CD4-positive, alpha-beta T cell treated with Interleukin-15 for 1 hour (primary cell): Measurements from ENCODE around the gene CUL3.
"Not testable (repeated sequence)": the region's sequence is repeated elsewhere in the genome, so short reads cannot be mapped to it uniquely, and the experiment has no call there.

Experiments used
- DNase-seq: peaks from one replicate; pipeline ENCODE4 v3.0.0-alpha.2; 2020

Gene CUL3

DNA sequence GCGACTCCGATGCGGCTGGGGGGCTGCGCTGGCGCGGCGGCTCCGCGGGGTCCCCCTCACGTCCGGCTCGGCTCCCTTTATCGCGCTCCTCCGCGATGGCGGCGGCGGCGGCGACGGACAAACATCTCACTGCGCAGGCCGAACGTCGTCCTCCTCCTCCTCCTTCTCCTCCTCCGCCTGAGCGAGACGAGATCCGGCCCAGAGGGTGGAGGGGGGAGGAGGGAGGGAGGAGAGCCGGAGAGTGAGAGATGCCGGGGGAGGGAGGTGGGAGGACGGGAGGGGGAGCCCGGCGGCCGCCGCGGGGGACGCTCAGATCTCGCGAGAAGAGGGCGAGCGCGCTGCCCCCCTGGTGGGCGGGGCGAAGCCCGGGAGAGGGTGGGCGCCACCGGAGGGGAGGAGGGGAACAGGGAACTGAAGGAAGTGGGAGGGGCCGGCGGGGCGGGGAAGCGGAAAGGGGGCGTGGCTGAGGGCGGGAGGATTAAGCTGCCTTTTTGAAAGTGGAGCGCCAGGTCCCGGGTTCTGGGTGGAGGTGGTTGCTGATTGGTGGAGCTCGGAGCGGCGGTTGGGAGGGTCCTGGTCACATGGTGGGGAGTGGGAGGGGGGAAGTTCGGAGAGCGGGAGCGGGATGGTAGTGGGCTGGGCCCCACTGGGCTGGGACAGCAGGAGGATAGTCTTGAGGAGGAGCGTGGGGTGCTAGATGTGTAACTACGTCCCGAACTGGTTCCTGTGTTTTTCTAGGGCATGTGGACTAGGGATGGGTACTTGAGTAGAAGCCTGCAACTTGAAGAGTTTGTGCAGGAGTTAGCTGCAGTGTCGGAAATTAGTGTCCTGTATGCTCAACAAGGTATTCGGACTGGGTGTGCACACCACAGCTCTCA is at the start of gene CUL3:
CUL3 (minus strand) TSS at position 153 of the 878 bp plus-strand sequence. CDS start 354 bp downstream, outside the sequence.
- DNase-seq = peak; percentile 98

DNA sequence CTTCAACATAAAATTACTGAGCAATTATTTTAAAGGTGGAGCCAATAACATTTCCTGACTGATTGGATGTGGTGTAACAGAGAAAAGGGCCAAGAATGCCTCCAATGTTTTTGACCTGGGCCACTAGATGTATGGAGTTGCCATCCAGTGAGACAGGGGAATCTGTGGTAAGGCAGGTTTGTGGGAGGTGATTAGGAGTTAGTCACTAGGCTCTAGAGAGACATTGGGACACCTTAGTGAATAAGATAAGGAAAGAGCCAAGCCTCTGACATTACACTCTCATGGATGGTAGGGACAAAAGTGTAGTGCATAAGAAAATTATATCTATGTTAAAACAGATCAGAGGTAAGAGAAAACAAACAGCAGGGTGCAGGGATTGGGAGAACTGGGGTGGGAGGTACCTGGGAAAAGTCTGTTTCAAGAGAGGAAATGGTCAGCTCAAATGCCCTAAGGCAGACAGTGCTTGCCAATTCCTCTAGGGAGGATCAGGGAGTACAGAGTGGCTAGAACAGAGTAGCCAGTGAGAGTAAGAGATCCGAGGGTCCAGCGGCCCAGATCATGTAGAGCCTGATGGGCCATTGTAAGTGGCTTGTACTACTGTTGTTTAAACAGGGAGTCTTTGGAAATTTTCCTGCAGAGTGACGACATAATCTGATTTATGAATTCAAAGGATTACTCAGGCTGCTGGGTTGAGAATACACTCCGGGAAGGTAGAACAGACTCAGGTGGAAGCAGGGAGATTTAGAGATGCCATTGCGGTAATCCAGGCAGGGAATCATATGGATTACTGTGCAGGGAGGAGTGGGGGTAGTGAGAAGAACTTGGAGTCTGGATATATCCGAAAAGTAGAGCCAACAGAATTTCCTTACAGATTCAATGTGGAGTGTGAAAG is 45.7 kb upstream of the CUL3 start:
- DNase-seq = no peak

DNA sequence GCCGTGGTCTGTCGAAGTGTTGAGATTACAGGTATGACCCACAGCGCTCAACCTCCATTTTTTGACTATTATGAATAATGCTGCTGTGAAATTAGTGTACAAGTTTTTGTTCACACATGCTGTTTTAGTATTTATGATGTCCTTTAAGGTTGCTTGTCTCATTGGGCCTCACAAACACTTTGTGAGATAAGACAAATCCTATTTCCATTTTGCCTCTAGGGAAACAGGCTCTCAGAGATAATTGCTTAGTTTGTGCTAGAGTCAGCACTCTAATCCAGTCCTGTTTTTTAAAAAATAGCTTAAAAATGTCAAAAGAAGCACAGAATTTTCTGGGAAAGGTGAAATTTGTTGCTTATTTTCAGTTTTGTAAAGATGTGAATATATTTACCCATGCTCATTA is 43.3 kb upstream of the CUL3 start:
- no peak for DNase-seq

DNA sequence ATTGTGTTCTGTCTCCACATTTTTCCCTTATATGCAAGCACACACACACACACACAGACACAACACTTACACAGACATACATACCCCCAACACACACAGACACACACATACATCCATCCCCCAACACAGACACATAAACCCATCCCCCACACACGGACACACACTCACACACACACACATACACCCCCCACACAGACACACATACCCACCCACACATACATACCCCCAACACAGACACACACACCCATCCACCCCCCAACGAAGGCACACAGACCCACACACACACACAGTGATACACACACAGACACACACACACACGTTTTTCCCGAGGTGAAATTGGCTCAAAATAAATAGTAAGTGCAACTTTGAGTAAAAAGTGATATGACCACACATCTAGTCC is 41.6 kb upstream of the CUL3 start:
- no peak for DNase-seq

DNA sequence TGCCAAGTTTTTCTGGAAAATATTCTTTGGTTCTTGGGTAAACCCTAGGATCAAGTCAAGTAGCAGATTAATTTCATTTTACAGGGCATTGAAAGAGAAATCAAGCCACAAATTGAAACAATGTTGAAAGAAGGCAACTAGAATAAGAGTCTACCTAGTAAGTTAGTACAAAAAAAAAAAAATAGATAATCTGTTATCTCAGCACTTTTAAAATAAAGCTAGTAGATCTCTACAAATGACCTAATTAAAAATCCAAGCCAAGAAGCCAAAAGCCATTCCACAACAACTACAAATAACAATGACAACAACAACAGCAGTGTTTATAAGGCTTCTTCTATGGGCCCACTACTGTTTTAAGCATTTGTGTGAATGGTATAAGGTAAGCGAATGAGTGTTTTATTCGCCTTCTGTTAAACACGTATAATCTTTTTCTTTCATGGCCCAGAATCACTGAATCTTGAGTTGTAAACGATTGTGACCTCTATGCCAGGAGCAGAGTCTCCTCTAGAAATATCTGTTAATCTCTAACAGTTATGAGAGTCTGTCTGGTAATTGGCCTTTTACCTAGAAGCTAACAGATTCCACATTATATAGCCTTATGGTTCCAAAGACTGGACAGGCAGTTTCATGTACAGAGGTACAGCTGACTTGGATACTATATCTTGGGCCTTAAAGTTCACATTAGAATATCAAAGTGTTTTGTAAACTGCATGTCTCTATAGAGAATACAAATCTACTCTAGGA is 28.6 kb upstream of the CUL3 start:
- DNase-seq = no peak

DNA sequence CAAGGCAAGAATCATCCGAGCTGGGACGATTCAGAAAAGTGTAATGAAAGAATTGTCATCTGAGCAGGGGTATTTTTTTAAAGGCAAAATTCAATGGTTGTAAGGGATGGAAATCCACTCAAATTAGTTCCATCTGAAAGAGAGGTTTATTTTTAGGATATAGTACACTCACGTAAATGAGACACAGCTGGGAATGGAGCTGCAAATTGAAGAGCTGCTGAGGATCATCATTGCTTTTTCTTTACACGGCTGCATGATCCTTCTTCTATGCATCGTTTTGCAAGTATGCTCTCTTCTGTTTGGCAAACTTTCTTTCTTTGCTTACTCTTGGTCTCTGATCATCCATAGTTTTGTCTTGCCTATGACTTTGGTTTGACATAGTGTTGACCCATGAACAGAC is 27.4 kb upstream of the CUL3 start:
- DNase-seq = no peak

DNA sequence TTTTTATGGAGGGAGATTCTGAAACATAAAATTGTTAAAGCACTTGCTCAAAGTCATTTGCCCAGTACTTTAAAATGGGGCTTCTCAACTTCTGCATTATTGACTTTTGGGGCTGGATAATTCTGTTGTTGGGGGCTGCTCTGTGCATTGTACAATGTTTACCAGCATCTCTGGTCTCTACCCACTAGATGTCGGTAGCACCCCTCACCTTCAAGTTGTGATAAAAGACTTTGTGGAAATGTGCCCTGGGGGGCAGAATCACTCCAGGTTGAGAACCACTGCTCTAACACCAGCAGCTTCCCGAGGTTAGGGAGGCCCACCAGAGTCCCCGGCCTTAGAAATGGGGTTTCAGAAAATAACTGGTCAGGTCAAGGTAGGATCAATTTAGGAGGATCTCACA is 26.8 kb upstream of the CUL3 start:
- no peak for DNase-seq

GRCh38 chr2:224608104-224608503 is 22.9 kb upstream of the CUL3 start:
- DNase-seq = no peak

DNA sequence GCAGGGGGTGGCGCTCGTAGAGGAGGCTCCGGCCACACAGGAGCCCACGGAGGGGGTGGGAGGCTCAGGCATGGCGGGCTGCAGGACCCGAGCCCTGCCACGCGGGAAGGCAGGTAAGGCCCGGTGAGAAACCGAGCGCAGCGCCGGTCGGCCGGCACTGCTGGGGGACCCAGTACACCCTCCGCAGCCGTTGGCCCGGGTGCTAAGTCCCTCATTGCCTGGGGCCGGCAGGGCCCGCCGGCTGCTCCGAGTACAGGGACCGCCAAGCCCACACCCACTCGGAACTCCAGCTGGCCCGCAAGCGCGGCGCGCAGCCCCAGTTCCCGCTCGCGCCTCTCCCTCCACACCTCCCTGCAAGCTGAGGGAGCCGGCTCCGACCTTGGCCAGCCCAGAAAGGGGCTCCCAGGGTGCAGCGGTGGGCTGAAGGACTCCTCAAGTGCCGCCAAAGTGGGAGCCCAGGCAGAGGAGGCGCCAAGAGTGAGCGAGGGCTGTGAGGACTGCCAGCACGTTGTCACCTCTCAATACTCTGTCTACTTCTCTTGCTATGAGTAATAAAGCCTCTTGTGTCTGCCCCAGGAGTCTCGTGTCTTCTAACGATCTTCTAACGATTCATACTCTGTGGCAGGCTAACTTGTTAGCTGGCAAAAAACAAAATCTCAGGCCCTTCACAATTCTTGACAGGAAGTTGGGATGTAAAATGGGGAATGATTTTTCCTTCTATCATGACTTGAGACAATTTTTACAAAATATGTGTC is 18.8 kb upstream of the CUL3 start:
- not testable (repeated sequence) for DNase-seq

DNA sequence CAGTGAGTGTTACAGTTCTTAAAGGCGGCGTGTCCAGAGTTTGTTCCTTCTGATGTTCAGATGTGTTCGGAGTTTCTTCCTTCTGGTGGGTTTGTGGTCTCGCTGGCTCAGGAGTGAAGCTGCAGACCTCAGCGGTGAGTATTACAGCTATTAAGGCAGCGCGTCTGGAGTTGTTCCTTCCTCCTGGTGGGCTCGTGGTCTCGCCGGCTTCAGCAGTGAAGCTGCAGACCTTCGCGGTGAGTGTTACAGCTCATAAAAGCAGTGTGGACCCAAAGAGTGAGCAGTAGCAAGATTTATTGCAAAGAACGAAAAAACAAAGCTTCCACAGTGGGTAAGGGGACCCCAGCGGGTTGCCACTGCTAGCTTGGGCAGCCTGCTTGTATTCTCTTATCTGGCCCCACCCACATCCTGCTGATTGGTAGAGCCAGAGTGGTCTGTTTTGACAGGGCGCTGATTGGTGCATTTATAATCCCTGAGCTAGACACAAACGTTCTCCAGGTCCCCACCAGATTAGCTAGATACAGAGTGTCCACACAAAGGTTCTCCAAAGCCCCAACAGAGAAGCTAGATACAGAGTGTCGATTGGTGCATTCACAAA is 17.7 kb upstream of the CUL3 start:
- peak; percentile 28 for DNase-seq

DNA sequence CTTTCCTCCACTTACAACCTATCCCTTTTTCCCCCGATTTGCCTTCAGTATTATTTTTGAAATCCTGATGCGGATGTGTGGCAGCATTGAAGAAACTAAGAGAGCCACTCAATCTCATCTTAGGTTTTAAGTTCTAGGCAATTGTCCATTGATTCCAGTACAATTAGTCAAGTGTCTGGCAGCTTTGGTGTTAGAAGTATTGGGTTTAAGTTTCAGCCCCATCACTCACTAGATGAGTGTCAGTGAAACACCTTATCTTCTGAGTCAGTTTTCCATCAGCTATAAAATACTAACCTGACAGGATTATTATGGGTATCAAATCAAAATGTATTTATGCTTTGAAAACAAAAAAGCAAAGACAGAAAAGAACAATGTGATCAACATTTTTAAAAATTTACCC is 16.8 kb upstream of the CUL3 start:
- no peak for DNase-seq

DNA sequence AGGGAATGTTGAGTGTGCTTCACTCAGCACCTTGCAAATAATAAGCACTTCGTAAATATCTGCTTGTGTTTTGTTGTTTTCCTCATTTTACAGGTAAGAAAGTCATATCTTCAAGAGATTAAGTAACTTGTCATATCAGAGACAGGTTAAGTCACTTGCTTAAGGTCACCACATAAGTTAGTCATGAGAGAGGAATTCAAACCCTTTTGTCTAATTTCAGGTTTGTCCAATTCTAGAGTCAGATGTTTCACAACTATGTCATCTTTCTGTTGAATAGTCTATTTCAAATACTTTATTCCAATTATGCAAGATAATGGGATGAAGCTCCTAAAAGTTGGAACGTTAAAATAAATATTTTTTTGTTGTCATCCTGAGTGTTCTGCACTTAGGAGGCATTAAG is 13.5 kb upstream of the CUL3 start:
- DNase-seq = no peak

DNA sequence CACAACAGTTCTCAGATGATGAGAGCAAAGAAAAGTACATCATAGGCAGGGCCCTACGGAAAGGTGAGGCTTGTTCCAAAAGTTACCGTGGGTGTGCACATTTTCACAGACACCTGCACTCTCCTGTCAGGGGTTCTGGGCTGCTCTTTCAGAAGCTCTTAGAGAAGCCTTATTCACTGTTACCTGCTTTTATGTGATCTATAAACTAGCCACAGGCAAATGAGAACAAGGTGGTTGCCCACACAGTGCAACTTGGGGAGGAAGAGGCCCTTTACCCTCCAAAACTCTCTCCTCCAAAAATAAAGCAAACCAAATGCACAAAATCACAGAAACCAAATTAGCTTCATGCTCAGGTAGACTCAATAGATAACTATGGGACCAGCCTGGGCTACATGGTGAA is 11.1 kb upstream of the CUL3 start:
- no peak for DNase-seq

DNA sequence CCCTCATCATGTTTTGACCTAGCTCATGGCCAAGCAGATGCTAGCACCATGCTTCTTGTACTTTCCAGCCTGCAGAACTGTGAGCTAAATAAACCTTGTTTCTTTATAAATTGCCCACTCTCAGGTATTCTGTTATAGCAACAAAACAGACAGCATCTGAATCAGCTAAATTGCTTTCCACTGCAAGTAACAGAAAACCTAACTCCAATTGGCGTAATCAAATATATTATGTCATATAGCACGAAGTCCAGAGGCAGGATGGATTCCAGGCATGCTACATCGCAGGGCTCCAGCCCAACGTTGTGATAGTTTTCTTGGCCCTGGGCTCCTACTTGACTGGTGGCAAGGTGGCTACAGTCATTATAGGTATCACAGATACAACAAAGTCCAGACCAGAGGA is 10.4 kb upstream of the CUL3 start:
- DNase-seq = no peak

- no peak for DNase-seq
Observed at GRCh38 chr2:224594840-224595239, 9.7 kb upstream of the CUL3 start.

DNA sequence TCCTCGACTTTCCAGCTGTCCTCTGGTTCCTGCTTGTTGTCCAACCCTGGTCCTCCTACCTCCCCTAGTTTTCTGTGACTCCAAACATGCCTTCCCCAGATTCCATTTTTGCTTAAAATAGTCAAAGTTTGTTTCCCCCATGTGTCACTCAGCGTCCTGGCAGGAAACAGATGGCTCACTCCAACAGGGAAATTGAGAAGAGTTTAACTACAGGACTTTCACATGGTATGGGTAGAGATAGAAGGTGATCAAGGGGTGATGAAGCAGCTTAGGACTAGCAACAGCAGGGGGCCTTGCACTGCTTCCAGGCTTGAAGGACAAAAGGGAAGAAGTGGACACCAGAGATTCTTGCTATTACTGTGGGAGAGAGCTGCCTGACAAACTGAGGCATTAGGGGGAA is 6.1 kb upstream of the CUL3 start:
- DNase-seq = no peak

DNA sequence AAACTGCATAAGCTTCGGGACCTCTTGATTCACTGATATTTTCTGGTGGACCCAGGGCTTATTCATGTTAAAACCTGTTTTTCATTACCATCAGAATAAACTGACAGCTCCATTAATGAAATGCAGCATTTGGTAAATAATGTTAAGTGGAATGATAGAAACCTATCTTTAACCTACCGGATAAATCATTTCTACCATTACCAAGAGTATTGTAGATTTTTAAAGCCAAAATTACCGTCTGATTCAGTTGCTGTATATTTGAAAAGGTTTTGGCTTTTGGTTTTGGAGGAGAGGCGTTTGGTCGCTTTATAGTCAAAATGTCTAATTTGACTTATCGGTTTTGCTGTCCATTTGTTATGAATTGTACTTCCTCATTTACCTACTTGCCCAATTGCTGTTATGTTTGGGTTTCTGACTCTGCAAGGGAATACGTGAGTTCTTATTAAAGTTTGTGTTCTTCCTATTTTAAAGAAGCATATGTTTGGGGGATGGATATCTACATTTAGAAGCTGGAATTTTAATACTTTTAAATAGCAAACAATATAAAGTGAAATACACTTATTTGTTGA is 1.0 kb upstream of the CUL3 start:
- DNase-seq = no peak

DNA sequence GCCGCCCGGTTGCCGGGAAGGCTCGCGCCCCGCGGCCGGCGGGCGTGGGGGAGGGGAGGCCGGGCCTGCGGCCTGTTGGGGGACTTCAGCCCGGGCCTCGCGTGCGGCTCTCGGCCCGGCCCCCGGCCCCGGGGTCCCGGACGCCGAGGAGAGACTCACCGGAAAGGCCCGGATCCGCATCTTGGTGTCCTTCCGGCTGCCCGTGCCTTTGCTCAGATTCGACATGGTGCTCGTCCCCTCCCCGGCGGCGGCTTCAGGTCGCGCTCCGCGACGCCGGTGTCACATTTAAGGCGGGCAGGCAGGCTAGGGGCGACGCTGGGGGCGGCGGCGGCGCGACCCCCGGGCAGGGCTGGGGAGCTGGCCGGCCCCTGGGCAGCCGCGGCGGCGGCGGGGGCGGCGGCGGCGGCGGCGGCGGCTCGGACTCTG is 365 bp downstream of the CUL3 start:
- peak; percentile 65 for DNase-seq

DNA sequence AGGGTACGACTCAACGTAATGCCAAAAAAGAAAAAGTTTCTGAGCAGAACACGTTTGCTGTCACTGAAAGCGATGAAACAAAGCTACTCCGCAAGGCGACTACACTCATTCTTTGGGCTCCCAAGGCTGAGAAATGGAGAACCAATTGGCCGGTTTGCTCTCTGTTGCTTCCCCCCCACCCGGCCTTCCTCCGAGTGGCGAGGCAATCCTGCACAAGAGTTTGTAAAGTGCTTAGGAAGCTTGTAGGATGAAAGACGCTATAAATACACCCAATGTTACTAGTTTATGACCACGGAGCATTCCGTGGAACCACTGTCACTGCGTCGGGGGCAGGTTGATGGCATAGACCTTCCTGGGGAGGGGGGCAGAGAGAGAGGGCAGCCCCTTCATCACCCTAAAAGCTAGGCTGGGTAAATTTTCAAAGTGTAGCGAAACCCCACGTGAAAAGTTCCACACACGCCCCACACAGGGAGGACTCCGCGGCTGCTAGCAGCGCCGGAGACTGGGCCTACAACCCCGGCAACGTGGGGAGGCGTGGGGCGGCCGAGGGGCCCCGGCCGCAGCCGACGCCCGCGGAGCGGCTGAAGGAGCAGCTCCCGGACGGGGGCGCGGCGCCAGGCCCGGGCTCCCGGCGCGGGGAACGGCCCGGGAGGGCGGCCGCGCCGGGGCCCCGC is 915 bp downstream of the CUL3 start:
- peak; percentile 30 for DNase-seq

- not testable (repeated sequence) for DNase-seq
Observed at GRCh38 chr2:224583033-224583432, 2.1 kb downstream of the CUL3 start.

- DNase-seq = no peak
Observed at GRCh38 chr2:224580248-224580647, 4.9 kb downstream of the CUL3 start.
